Activated CD4-positive, alpha-beta memory T cell treated with anti-CD3 and anti-CD28 coated beads, Interleukin-2, amount 10 ng/mL, durations not matched to agents 7 days and 5 days (primary cell): ENCODE measurements around the gene RNF5. TPM values are rescaled to one million over a fixed set of nuclear protein-coding genes. Genes with fewer than 3 reads are reported as not detected.
"Not testable (repeated sequence)": the region's sequence is repeated elsewhere in the genome, so short reads cannot be mapped to it uniquely, and the experiment has no call there.

Experiments used
- CTCF ChIA-PET: fragments of 350-600 bp; sonication (Branson Sonifier 250); formaldehyde crosslinking; loops from one replicate; lab custom pipeline; 2021; ENCODE audit warnings: antibody characterized with exemption, inconsistent platforms; lab: Charles Lee
- POLR2A ChIA-PET: fragments of 350-600 bp; sonication (Branson Sonifier 250); formaldehyde crosslinking; loops from one replicate; lab custom pipeline; 2021; ENCODE audit warnings: antibody characterized with exemption; lab: Charles Lee
- DNase-seq: peaks from one replicate; pipeline ENCODE4 v3.0.0-alpha.2; 2020
- H3K27ac Mint-ChIP-seq: one replicate; pipeline ENCODE4 v1.8.0; 2021; ENCODE audit warnings: mild to moderate bottlenecking, mixed read lengths
- H3K27me3 Mint-ChIP-seq: one replicate; pipeline ENCODE4 v1.8.0; 2021; ENCODE audit warnings: mixed read lengths
- H3K36me3 Mint-ChIP-seq: one replicate; pipeline ENCODE4 v1.8.0; 2021; ENCODE audit warnings: low read depth, mixed read lengths
- H3K4me1 Mint-ChIP-seq: one replicate; pipeline ENCODE4 v1.8.0; 2021; ENCODE audit warnings: mixed read lengths
- H3K4me3 Mint-ChIP-seq: one replicate; pipeline ENCODE4 v1.8.0; 2021; ENCODE audit warnings: mild to moderate bottlenecking, mixed read lengths
- H3K9me3 Mint-ChIP-seq: one replicate; pipeline ENCODE4 v1.8.0; 2021; ENCODE audit warnings: mixed read lengths
- total RNA-seq, 2 experiments: library from RNA; stranded (reverse); gene quantifications; one replicate each; pipeline ENCODE4 v1.2.3, GENCODE V29; 2021

RNF5 gene
- total RNA-seq, 2 experiments from 2014 or later = 44.0 to 45.4 TPM

DNA sequence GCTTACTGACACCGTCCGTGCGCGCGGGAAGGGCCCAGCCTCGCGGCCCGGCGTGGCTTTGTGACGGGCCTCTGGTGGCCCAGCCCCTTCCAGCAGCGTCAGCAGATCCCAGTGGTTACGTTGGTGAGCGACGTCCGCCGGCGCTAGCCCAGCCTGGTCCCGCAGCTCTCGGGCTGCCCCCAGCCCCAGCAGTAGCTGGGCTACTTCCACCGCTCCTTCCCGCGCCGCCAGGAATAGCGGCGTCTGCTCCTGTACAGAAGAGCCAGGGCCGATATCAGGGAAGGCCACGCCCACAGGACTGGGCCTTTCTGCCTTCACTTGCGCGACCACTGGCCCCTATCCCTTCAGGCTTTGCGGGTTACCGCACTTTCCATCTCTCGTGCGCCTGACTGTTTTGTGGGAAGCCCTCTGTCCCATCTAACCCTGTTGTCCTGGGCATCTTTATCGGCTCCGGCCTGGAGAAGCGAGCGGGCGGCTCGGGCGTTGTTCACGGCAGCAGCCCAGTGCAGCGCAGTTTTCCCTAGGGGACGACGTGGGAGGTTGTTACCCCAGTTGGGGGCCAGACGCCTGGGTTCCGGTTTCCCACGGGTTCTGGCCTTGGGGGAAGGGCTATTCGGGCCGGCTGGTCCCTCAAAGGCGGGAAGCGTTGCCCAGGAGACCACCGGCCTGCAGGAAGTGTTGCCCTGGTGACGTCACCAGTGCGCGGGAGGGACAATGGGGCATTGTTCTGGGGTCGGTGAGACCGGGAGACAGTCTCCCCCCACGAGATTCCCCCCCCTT lies 17.9 kb downstream of the RNF5 start:
- ChIA-PET POLR2A (interaction anchor here (0.6 to 10.5 kb wide), 18 partner anchors 8 to 775 kb away, joined by 3 to 155 read pairs (median 4); partner anchors contain the start of genes AGPAT1, ATF6B, BRD2 and FKBPL), CTCF (interaction anchor here (0.6 to 2.1 kb wide), 20 partner anchors 14 to 1633 kb away, joined by 3 to 20 read pairs (median 4); partner anchors contain the start of genes AGPAT1, ATF6B, BRD2 and DXO)
- Mint-ChIP-seq H3K27me3 (peaks cover 2% of the 10 kb centered on the region), H3K27ac (peak overlapping the region; percentile 98), H3K4me3 (peak overlapping the region; percentile 95), H3K36me3 (peaks cover 16% of the 10 kb centered on the region), H3K4me1 (peaks cover 35% of the 10 kb centered on the region), H3K9me3 (no peaks in the 10 kb centered on the region)
- DNase-seq = peak; percentile 73

DNA sequence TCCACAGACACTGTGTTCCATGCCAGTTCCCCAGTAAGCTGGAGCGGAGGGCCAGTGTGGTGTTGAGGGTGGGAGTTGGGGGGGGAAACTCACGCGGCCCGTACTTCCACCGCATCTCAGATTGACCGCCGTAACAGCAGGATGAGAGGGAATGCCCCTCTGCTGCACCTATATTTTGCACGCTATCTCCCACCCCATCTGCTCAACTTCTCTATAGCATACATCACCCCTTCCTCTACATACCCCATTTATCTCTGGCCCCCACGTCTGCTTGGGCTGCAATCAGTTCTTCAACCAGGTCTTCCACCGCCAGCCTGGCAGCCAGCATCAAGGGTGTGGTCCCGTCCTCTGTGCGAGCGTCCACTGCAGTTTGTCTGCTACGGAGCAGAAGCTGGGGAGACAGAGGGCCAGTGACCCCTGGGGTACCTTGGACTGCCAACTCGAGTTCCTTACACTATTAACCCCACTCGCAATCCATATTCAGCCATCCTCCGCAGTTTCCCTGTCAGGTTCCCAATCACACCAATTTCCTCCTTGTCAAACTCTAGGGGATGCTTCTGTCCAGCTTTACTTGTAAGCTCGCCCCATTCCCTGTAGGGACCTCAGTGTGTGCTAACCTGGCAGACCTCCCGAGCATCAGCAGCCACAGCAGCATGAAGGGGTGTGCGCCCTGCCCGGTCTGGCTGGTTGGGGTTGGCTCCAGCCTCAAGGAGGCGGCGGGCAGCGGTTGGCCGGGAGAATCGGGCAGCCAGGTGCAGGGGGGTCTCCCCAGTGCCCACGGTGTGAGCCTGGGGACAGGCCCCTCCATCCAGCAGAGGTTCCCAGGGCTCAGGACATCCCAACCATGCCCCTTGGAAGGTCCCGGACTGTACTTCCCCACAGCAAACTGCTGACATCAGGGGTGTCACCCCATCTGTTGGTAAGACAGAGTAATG lies 18.7 kb downstream of the RNF5 start:
- Mint-ChIP-seq H3K27me3 (peaks cover 2% of the 10 kb centered on the region), H3K36me3 (peaks cover 8% of the 10 kb centered on the region), H3K4me3 (peak overlapping the region; percentile 95), H3K27ac (peak overlapping the region; percentile 98), H3K4me1 (peaks cover 33% of the 10 kb centered on the region), H3K9me3 (no peaks in the 10 kb centered on the region)
- ChIA-PET POLR2A (interaction anchor here (0.6 to 1.6 kb wide), 7 partner anchors 25 to 642 kb away, joined by 3 to 6 read pairs (median 3); partner anchors contain the start of genes ATF6B and TAP2), CTCF (interaction anchor here (1.0 to 2.1 kb wide), 2 partner anchors 18 to 59 kb away, joined by 3 to 12 read pairs; partner anchors contain the start of gene RNF5)
- DNase-seq = no peak

DNA sequence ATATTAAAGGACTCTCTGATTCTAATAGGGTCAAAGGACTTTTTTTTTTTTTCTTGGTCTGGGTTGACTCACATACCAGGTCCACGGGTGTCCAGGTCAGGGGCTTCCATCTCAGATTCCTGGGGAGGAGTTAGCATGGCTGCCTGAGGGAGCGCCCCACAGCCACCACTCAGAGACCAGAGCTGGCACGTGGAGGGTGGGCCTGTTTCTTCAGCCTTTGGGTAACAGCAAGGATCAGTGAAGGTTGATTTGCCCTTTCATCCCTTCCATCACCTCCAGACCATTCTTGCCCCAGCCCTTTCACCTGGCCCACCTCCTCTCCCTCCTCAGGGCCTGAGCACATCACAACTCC lies 20.1 kb downstream of the RNF5 start:
- no peak overlapping the region for H3K27ac Mint-ChIP-seq

DNA sequence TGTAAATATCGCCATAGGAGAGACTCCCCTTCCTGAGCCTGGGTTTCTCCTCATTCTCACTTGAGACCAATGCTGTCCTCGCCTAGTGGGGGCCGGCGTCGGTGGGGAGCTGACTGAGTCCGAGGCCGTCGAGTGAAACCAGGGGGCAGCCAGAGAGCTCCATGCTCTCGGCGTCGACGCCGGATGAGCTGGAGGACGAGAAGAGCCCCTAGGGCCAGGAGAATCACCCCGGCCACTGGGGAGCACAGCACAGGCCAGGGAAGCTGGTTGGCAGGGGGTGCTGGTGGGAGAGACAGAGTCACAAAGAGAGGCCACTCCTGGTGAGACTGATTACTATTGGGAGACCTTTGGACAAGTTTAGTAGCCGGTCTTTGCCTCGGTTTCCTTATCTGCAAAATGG lies 20.7 kb downstream of the RNF5 start:
- Mint-ChIP-seq H3K4me3 (no peak overlapping the region), H3K27me3 (peaks cover 2% of the 10 kb centered on the region), H3K36me3 (no peaks in the 10 kb centered on the region), H3K4me1 (peaks cover 22% of the 10 kb centered on the region), H3K27ac (no peak overlapping the region), H3K9me3 (no peaks in the 10 kb centered on the region)
- CTCF ChIA-PET = no interaction called here
- DNase-seq = no peak
- POLR2A ChIA-PET = no interaction called here

More for the DNA sequence above, 20.1 kb downstream of the RNF5 start:
- CTCF ChIA-PET = no interaction called here
- Mint-ChIP-seq H3K27me3 (peaks cover 2% of the 10 kb centered on the region), H3K9me3 (no peaks in the 10 kb centered on the region), H3K4me1 (peaks cover 27% of the 10 kb centered on the region), H3K36me3 (no peaks in the 10 kb centered on the region), H3K4me3 (no peak overlapping the region)
- POLR2A ChIA-PET = no interaction called here
- DNase-seq = no peak

DNA sequence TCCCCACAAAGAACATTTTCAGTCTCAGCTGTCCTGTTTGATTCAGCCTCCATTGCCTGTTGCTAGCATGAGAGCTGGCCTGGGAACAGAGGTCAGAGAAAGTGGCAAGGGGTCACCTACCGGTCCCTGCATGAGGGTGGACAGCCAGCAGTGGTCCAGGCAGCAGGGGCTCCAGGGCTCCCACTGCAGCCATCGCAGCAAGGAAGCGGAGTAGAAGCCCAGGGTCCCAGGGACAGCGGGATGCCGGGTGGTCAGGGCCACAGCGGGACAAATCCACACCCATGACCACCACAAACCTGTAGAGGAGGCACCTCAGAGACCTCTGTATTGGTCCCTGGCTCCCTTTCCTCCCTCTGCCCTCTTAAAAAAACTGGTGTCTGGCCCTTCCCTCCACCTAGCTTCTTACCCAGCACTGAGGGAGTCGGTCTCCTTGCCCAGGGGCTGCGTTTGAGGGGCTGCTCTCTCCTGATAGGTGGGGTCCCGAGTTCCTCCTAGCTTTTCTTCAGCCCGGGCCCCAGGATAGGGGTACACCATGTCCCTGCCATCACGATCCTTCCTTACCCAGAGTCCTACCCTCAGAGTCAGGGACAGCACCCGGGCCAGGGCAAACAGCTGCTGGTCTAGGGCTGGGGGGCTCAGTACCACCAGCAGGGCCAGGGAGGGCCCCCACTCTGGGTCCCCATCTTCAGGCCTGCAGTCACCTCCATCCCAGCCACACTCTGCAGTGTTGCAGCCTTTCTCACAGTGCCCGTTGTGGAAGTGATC lies 22.7 kb downstream of the RNF5 start:
- ChIA-PET POLR2A (interaction anchor here (0.7 kb wide), 1 partner anchor 241 kb away, joined by 3 read pairs; no protein-coding TSS in a partner anchor), CTCF (no interaction called here)
- H3K27me3 Mint-ChIP-seq = peaks cover 10% of the 10 kb centered on the region
- H3K27ac Mint-ChIP-seq = no peak overlapping the region
- peaks cover 6% of the 10 kb centered on the region for H3K4me1 Mint-ChIP-seq
- no peaks in the 10 kb centered on the region for H3K9me3 Mint-ChIP-seq
- no peak overlapping the region for H3K4me3 Mint-ChIP-seq
- H3K36me3 Mint-ChIP-seq = no peaks in the 10 kb centered on the region
- DNase-seq = no peak

DNA sequence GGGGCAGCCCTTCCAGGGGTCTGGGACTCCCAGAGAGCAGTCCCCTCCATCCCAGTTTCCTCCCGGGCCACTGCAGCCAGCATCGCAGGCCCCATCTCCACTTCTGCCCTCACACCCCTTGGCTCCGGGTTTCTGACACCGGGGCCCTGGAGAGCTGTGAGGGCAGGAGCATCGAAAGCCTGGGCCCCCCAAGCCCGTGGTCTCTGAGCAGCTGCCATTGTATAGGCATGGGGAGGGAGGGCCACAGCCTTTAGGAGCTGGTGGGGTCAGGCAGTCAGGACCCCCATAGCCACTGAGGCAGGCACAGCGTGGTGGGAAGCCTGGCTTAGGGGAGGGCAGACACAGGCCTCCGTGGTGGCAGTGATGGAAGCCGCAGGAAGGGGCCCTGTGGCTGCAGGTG lies 24.0 kb downstream of the RNF5 start:
- no peak overlapping the region for H3K4me3 Mint-ChIP-seq
- no peaks in the 10 kb centered on the region for H3K36me3 Mint-ChIP-seq
- no peaks in the 10 kb centered on the region for H3K9me3 Mint-ChIP-seq
- no peak for DNase-seq
- ChIA-PET POLR2A (no interaction called here), CTCF (no interaction called here)
- H3K27me3 Mint-ChIP-seq = peaks cover 10% of the 10 kb centered on the region
- H3K4me1 Mint-ChIP-seq = no peaks in the 10 kb centered on the region
- H3K27ac Mint-ChIP-seq = no peak overlapping the region

DNA sequence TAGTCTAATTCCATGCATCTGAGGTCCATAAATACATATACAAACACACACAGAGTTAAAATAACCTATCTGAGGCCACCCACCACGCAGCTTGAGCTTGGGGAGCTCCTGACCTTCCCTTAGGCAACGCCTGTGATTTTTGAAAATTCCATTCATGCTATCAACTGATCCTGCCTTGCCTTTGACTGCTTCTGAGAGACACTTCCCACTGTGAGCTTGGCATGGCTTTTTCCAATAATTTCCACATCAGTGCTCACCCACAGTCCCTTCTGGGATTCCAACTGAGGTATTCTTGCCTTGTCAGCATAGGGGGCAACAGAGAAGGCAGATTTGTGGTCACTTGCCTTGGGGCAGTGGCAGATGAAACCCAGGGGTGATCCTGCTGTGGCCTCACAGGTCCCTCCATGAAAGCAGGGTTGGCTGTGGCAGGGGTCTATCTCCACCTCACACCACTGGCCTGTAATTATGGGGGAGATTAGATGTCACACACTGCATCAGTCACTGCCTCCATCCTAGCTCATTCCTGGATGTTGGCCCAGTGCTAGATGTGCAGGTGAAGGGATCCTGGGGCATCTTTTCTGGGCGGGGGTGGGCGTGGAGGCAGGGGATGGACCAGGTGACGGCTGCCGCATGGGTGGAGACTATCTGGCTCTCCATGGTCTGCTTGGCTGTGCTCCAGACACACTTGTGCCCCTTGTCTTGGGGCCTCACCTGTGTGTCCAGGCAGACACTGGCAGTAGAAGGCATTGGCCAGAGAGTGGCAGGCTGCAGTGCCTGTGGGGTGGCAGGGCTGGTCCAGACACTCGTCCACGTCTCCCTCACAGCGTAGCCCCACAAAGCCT lies 25.4 kb downstream of the RNF5 start:
- POLR2A ChIA-PET = interaction anchor here (1.5 kb wide), 1 partner anchor 8 kb away, joined by 6 read pairs; no protein-coding TSS in a partner anchor
- Mint-ChIP-seq H3K4me3 (no peak overlapping the region), H3K36me3 (no peaks in the 10 kb centered on the region)

DNA sequence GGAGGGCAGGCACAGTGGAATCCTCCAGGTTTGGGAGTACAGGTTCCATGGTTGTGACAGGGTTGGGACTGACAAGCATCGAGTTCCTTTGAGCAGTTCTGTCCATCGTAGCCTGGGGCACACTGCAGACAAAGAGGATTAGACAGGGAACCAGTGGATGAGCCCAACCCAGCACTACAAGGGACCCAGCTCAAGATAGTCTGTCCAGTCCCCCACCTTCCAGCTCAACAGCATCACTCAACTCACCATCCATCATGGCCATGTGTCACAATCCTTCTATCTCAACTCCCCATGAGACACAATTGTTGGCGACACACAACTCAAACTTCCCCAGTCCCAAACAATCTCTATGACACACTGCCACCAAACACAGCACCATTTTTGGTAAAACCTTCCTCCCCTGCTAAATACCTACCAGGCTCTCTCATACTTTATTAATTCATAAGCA lies 26.1 kb downstream of the RNF5 start:
- H3K9me3 Mint-ChIP-seq = no peaks in the 10 kb centered on the region
- H3K27ac Mint-ChIP-seq = no peak overlapping the region
- no peaks in the 10 kb centered on the region for H3K4me1 Mint-ChIP-seq
- ChIA-PET CTCF (no interaction called here), POLR2A (interaction anchor here (1.5 kb wide), 1 partner anchor 9 kb away, joined by 6 read pairs; no protein-coding TSS in a partner anchor)
- no peaks in the 10 kb centered on the region for H3K36me3 Mint-ChIP-seq
- DNase-seq = no peak
- H3K27me3 Mint-ChIP-seq = peaks cover 15% of the 10 kb centered on the region
- H3K4me3 Mint-ChIP-seq = no peak overlapping the region

More for the DNA sequence above, 25.4 kb downstream of the RNF5 start:
- no peaks in the 10 kb centered on the region for H3K4me1 Mint-ChIP-seq
- DNase-seq = no peak
- H3K9me3 Mint-ChIP-seq = no peaks in the 10 kb centered on the region
- H3K27ac Mint-ChIP-seq = no peak overlapping the region
- peaks cover 12% of the 10 kb centered on the region for H3K27me3 Mint-ChIP-seq
- CTCF ChIA-PET = no interaction called here

DNA sequence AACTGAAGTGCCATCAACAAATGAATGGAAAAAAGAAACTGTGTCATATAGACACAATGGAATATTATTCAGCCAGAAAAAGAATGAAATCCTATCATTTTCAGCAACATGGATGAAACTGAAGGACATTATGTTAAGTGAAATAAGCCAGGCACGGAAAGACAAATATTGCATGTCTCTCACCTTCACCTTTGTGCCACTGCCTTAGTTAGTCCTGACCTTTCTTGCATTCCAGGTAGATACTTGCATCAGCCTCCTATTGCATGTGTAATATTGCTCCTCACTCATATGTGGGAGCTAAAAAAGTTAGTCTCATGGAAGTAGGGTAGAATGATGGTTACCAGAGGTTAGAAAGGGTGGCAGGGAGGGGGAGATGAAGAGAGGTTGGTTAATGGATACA lies 30.8 kb downstream of the RNF5 start:
- no peak overlapping the region for H3K27ac Mint-ChIP-seq
- DNase-seq = no peak
- no peak overlapping the region for H3K4me3 Mint-ChIP-seq
- ChIA-PET POLR2A (no interaction called here), CTCF (no interaction called here)
- no peaks in the 10 kb centered on the region for H3K4me1 Mint-ChIP-seq
- no peaks in the 10 kb centered on the region for H3K9me3 Mint-ChIP-seq
- H3K27me3 Mint-ChIP-seq = peaks cover 13% of the 10 kb centered on the region
- no peaks in the 10 kb centered on the region for H3K36me3 Mint-ChIP-seq

DNA sequence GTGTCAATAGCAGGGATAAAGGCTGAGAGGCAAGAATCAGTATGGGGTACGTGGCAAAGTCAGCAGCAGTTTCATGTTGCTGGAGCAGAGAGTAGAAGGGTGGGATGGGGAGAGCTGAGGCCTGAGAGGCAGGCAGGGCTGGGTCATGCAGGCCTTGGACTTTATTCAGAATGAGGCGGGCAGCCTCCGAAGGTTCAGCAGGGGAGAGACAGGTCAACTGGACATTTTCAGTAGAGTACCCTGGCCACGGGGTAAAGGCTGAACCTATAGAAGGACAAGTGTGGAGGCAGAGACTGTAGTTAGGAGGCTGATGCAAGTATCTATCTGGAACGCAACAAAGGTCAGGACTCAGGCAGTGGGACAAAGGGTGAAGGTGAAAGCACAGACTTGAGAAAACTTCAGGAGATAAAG lies 32.0 kb downstream of the RNF5 start:
- ChIA-PET POLR2A (no interaction called here), CTCF (no interaction called here)
- H3K4me3 Mint-ChIP-seq = no peak overlapping the region
- peaks cover 5% of the 10 kb centered on the region for H3K27me3 Mint-ChIP-seq
- DNase-seq = no peak
- no peaks in the 10 kb centered on the region for H3K36me3 Mint-ChIP-seq
- no peak overlapping the region for H3K27ac Mint-ChIP-seq
- no peaks in the 10 kb centered on the region for H3K9me3 Mint-ChIP-seq
- H3K4me1 Mint-ChIP-seq = no peaks in the 10 kb centered on the region

DNA sequence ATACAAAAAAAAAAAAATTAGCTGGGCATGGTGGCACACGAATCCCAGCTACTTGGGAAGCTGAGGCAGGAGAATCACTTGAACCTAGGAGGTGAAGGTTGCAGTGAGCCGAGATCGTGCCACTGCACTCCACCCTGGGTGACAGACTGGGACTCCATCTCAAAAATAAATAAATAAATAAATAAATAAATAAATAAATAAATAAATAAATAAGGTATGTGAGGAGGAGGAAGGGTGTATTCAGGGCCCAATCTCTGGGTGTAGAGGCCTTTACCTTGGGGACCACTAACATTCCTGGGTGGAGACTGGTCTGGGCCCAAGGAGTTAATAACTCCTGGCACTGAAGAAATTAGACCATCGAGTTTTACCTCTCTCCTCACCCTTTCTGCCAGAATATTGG lies 33.2 kb downstream of the RNF5 start:
- H3K4me3 Mint-ChIP-seq, H3K4me1 Mint-ChIP-seq, H3K27ac Mint-ChIP-seq, DNase-seq, H3K27me3 Mint-ChIP-seq, POLR2A ChIA-PET, H3K36me3 Mint-ChIP-seq, H3K9me3 Mint-ChIP-seq: not testable (repeated sequence)
- CTCF ChIA-PET = interaction anchor here (0.9 kb wide), 1 partner anchor 1724 kb away, joined by 3 read pairs; no protein-coding TSS in a partner anchor
